Parathyroid adenoma (tissue), 2 donors: Measurements from ENCODE around the gene SMOC1.

Experiments
- H2AFZ ChIP-seq: fragments of 300-600 bp; sonication (generic); one replicate; pipeline ENCODE4 v1.7.0; 2017; ENCODE audit warnings: antibody characterized with exemption, mild to moderate bottlenecking
- H3K27ac ChIP-seq: fragments of 300-600 bp; sonication (generic); one replicate; pipeline ENCODE4 v1.7.0; 2017
- H3K27me3 ChIP-seq: fragments of 300-600 bp; sonication (generic); one replicate; pipeline ENCODE4 v1.7.0; 2017; ENCODE audit warnings: low read length; ENCODE audit not compliant: control insufficient read depth, insufficient read depth
- H3K36me3 ChIP-seq: fragments of 300-600 bp; sonication (generic); one replicate; pipeline ENCODE4 v1.7.0; 2017; ENCODE audit warnings: low read length; ENCODE audit not compliant: control insufficient read depth, insufficient read depth
- H3K4me1 ChIP-seq: fragments of 300-600 bp; sonication (generic); one replicate; pipeline ENCODE4 v1.7.0; 2017; ENCODE audit warnings: control low read depth
- H3K4me2 ChIP-seq: fragments of 300-600 bp; sonication (generic); one replicate; pipeline ENCODE4 v1.7.0; 2017; ENCODE audit warnings: low read length
- H3K4me3 ChIP-seq: fragments of 300-600 bp; sonication (generic); one replicate; pipeline ENCODE4 v1.7.0; 2017; ENCODE audit warnings: low read depth, low read length
- H3K79me2 ChIP-seq: fragments of 300-600 bp; sonication (generic); one replicate; pipeline ENCODE4 v1.7.0; 2017; ENCODE audit warnings: control low read depth
- H3K9ac ChIP-seq: fragments of 300-600 bp; sonication (generic); one replicate; pipeline ENCODE4 v1.7.0; 2017; ENCODE audit warnings: mild to moderate bottlenecking
- H3K9me3 ChIP-seq: fragments of 300-600 bp; sonication (generic); one replicate; pipeline ENCODE4 v1.7.0; 2017; ENCODE audit warnings: low read length; ENCODE audit not compliant: control insufficient read depth
- TF ChIP-seq, protein P1 (sequence below): fragments of 300-600 bp; sonication (generic); IDR thresholded peaks from one replicate; pipeline ENCODE4 v1.7.0; 2017; ENCODE audit warnings: antibody characterized with exemption, mild to moderate bottlenecking
- donor health status: primary hyperparathyroidism.

Gene SMOC1

DNA sequence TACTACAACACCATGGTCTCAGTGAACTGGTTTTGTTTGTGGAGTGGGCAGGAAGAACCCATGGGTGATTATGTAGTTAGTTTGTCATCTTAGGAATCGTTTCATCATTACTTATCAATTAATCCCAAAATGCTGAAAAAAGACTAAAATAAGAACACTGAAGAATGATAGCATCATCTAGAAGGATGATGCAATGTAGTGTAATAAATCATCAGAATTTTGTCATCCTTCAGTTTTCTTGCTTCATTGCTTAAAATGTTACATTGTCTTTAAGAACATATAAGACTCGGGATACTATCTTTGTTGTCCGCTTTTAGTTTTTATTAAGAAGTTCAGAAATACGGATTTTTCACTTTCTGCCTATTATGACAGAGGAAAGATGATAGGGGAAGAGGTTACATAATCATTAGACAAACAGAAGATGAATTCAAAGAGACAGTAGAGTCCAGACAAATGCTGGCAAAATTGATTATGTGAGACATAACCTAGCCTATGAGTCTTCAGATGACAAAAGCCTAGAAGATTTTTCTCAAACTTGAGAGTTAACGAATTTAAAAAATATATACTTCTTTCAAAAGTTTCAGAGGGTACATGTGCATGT is 10.8 kb upstream of the SMOC1 start:
- no peaks in the 10 kb centered on the region for H3K4me1 ChIP-seq
- H2AFZ ChIP-seq = no peak overlapping the region
- no peak overlapping the region for H3K9ac ChIP-seq
- H3K4me2 ChIP-seq = no peak overlapping the region
- H3K4me3 ChIP-seq = no peak overlapping the region
- no peak overlapping the region for H3K27ac ChIP-seq
- TF ChIP-seq, protein P1, sequence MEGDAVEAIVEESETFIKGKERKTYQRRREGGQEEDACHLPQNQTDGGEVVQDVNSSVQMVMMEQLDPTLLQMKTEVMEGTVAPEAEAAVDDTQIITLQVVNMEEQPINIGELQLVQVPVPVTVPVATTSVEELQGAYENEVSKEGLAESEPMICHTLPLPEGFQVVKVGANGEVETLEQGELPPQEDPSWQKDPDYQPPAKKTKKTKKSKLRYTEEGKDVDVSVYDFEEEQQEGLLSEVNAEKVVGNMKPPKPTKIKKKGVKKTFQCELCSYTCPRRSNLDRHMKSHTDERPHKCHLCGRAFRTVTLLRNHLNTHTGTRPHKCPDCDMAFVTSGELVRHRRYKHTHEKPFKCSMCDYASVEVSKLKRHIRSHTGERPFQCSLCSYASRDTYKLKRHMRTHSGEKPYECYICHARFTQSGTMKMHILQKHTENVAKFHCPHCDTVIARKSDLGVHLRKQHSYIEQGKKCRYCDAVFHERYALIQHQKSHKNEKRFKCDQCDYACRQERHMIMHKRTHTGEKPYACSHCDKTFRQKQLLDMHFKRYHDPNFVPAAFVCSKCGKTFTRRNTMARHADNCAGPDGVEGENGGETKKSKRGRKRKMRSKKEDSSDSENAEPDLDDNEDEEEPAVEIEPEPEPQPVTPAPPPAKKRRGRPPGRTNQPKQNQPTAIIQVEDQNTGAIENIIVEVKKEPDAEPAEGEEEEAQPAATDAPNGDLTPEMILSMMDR = no peak
- no peaks in the 10 kb centered on the region for H3K27me3 ChIP-seq
- no peaks in the 10 kb centered on the region for H3K36me3 ChIP-seq
- no peaks in the 10 kb centered on the region for H3K9me3 ChIP-seq
- no peaks in the 10 kb centered on the region for H3K79me2 ChIP-seq

DNA sequence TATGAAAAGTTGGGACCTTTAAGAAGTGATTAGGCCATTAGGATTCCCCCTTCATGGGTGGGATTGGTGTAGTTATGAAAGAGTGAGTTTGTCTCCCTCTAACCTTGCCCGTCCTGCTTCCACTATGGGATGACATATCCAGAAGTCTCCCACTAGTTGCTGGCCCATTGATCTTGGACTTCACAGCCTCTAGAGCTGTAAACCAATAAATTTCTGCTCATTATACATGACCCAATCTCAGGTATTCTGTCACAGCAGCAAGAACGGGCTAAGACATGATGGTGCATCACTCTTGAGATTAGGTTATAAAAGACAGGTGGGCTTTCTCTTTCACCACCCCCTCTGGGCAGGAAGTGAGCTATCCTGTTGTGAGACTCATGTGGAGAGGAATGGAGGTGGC is 8.6 kb upstream of the SMOC1 start:
- H3K27me3 ChIP-seq = no peaks in the 10 kb centered on the region
- no peak overlapping the region for H3K4me3 ChIP-seq
- H3K36me3 ChIP-seq = no peaks in the 10 kb centered on the region
- H3K4me1 ChIP-seq = no peaks in the 10 kb centered on the region
- H3K9ac ChIP-seq = no peak overlapping the region
- H3K4me2 ChIP-seq = no peak overlapping the region
- TF ChIP-seq, protein P1 = no peak
- no peaks in the 10 kb centered on the region for H3K9me3 ChIP-seq
- no peaks in the 10 kb centered on the region for H3K79me2 ChIP-seq
- H2AFZ ChIP-seq = no peak overlapping the region
- H3K27ac ChIP-seq = no peak overlapping the region

DNA sequence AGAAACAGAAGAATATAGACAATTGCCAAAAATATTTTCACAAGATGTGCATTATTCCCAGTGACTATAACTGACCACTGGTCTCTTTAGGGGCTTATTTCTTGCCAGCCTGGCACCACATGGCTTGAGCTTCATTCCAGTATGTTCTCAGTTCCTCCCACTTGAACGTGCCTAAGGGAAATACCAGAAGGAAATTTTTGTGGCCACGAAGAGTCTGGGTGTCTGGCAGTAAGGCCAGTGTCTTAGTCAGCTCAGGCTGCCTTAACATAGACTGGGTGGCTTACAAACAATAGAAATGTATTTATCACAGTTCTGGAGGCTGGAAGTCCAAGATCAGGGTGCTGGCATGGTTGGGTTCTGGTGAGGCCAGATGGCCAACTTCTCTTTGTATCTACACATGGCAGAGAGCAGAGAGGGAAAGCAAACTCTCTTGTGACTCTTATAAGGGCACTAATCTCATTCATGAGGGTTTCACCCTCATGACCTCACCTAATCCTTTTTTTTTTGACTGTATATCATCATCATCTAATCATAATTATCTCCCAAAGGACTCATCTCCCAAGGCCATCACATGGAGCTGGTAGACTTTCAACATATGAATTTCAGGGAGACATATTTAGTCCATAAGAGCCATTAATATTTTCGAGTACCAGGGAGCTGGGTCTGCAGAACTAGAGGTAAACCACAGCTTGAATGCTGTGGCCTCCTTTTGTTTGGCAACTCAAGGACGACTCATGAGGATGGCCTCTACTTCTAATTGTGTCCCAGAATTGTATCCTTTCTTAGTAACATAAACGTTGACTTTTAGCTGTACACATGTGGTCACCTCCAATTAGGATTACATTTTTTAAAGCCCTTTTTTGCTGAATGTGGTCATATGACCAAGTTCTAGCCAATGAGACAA is 5.1 kb upstream of the SMOC1 start:
- Histone ChIP-seq H3K27ac (no peak overlapping the region), H3K9me3 (no peaks in the 10 kb centered on the region)

DNA sequence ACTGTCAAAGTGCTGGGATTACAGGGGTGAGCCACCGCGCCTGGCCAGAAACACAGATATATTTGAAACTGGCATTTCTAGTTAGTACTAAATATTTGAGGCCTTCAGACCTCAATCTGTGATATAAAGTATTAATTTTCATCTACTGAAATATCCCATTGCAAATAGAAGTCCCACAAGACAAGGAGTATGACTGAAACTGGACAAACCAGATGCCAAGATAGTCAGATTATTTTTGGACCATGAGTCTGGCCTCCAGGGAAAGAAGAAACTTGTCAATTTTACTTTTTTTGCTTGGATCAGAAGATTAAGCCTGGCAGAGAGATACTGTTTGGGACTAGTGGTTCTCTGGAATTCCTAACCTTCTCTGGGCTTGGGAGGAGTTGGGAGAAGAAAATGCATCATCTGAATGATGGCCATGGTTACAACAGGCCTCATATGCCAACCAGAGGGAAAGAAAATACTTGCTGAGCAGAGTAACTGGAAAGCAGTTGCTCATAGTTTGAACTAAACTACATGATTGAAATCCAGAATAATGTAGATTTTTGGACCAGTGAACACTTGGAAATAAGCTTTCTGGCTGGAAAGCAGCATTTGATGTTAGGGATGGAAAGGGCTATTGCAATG is 2.9 kb upstream of the SMOC1 start:
- Histone ChIP-seq H3K4me1 (no peaks in the 10 kb centered on the region), H3K4me3 (no peak overlapping the region), H3K27ac (no peak overlapping the region), H3K36me3 (no peaks in the 10 kb centered on the region), H3K9ac (no peak overlapping the region), H3K79me2 (no peaks in the 10 kb centered on the region), H2AFZ (no peak overlapping the region), H3K27me3 (no peaks in the 10 kb centered on the region), H3K9me3 (no peaks in the 10 kb centered on the region), H3K4me2 (no peak overlapping the region)
- TF ChIP-seq, protein P1 = no peak

More for the DNA sequence above, 5.1 kb upstream of the SMOC1 start:
- Histone ChIP-seq H3K36me3 (no peaks in the 10 kb centered on the region), H3K79me2 (no peaks in the 10 kb centered on the region), H3K27me3 (no peaks in the 10 kb centered on the region), H3K9ac (no peak overlapping the region), H3K4me1 (no peaks in the 10 kb centered on the region), H3K4me2 (no peak overlapping the region), H2AFZ (no peak overlapping the region), H3K4me3 (no peak overlapping the region)
- TF ChIP-seq, protein P1 = no peak
